ENCODE results near the gene SCNN1G.
"Not testable (repeated sequence)": the region's sequence is repeated elsewhere in the genome, so short reads cannot be mapped to it uniquely, and the experiment has no call there.

Gene SCNN1G

GRCh38 chr16:23244122-23244521 lies 61.6 kb downstream of the SCNN1G start:
- in situ Hi-C loops (cut with HindIII; ENCODE audit: low sequenced_read_pairs) = no loop called here

GRCh38 chr16:23245268-23245667 lies 62.7 kb downstream of the SCNN1G start:
- in situ Hi-C loops (cut with HindIII; ENCODE audit: low sequenced_read_pairs) = no loop called here

GRCh38 chr16:23248261-23249194 lies 66.0 kb downstream of the SCNN1G start:
- in situ Hi-C loops (cut with HindIII; ENCODE audit: low sequenced_read_pairs) = no loop called here

GRCh38 chr16:23249830-23250229 lies 67.3 kb downstream of the SCNN1G start:
- in situ Hi-C loops (cut with HindIII; ENCODE audit: low sequenced_read_pairs) = no loop called here

- in situ Hi-C loops (cut with HindIII; ENCODE audit: low sequenced_read_pairs) = no loop called here
Measured at GRCh38 chr16:23252310-23252709, 69.8 kb downstream of the SCNN1G start.

GRCh38 chr16:23253650-23254049 lies 71.1 kb downstream of the SCNN1G start:
- in situ Hi-C loops (cut with HindIII; ENCODE audit: low sequenced_read_pairs) = not testable (repeated sequence)

- in situ Hi-C loops (cut with HindIII; ENCODE audit: low sequenced_read_pairs) = no loop called here
Measured at GRCh38 chr16:23254338-23254737, 71.8 kb downstream of the SCNN1G start.

GRCh38 chr16:23255000-23255399 lies 72.5 kb downstream of the SCNN1G start:
- in situ Hi-C loops (cut with HindIII; ENCODE audit: low sequenced_read_pairs) = no loop called here

- in situ Hi-C loops (cut with HindIII; ENCODE audit: low sequenced_read_pairs) = no loop called here
Measured at GRCh38 chr16:23256440-23256839, 73.9 kb downstream of the SCNN1G start.

GRCh38 chr16:23257682-23258081 lies 75.1 kb downstream of the SCNN1G start:
- in situ Hi-C loops (cut with HindIII; ENCODE audit: low sequenced_read_pairs) = no loop called here

GRCh38 chr16:23258919-23259237 lies 76.3 kb downstream of the SCNN1G start:
- in situ Hi-C loops (cut with HindIII; ENCODE audit: low sequenced_read_pairs) = no loop called here
